ENCODE results near the gene TCTN2. TPM values are rescaled to one million over a fixed set of nuclear protein-coding genes. Genes with fewer than 3 reads are reported as not detected.

Gene TCTN2
- total RNA-seq, 1 donor from 2014 or later: 9.2 TPM

DNA sequence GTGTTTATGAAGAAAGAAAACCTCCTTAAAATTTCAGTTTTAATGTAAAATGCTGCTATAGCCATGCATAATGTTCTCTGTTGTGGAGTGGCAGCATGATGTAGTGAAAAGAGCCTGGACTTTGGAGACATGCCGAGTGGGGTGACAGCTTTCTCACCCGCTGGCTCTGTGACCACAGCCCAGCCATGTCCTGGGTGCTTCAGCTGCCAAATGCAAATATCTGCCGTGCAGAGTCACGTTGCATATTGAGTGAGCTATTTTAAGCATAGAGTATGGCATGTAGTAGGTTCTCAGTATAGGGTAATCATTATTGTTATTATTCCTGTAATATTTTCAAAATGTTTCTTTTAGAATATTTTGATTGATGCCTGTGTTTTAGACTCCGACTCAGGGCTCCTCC, 15.5 kb upstream of the TCTN2 start:
- Histone ChIP-seq H4K20me1 (ENCODE audit: insufficient read depth, low read length) (peaks cover 5% of the 10 kb centered on the region), H3K4me2 (ENCODE audit: low read length) (no peak overlapping the region), H3K36me3 (ENCODE audit: insufficient read depth, low read length) (peaks cover 21% of the 10 kb centered on the region), H3K4me1 (ENCODE audit: insufficient read depth, low read length) (peaks cover 11% of the 10 kb centered on the region), H2AFZ (ENCODE audit: low read depth, low read length) (no peak overlapping the region), H3K9me3 (ENCODE audit: insufficient read depth, low read depth, low read length) (no peaks in the 10 kb centered on the region), H3K4me3 (ENCODE audit: insufficient read depth, low read depth, low read length) (no peak overlapping the region), H3K27me3 (ENCODE audit: insufficient read depth, low read length) (no peaks in the 10 kb centered on the region), H3K27ac (ENCODE audit: low read depth, low read length) (no peak overlapping the region), H3K9ac (ENCODE audit: low read length) (no peak overlapping the region), H3K79me2 (ENCODE audit: insufficient read depth, low read length) (no peaks in the 10 kb centered on the region)
- no peak for FAIRE-seq
- no peaks in the 10 kb centered on the region for H3K9me3 Mint-ChIP-seq (ENCODE audit: unreplicated experiment)
- H3K4me3 Mint-ChIP-seq (ENCODE audit: unreplicated experiment): no peak overlapping the region
- no peaks in the 10 kb centered on the region for H3K27me3 Mint-ChIP-seq (ENCODE audit: low read depth, unreplicated experiment)
- no peak for DNase-seq (ENCODE audit: low read depth)
- H3K27ac Mint-ChIP-seq (ENCODE audit: unreplicated experiment): no peak overlapping the region
- TF ChIP-seq EZH2 (IDR thresholded peaks at IDR 0.05; ENCODE audit: insufficient read depth, low read length): no peak
- TF ChIP-seq, protein P1, sequence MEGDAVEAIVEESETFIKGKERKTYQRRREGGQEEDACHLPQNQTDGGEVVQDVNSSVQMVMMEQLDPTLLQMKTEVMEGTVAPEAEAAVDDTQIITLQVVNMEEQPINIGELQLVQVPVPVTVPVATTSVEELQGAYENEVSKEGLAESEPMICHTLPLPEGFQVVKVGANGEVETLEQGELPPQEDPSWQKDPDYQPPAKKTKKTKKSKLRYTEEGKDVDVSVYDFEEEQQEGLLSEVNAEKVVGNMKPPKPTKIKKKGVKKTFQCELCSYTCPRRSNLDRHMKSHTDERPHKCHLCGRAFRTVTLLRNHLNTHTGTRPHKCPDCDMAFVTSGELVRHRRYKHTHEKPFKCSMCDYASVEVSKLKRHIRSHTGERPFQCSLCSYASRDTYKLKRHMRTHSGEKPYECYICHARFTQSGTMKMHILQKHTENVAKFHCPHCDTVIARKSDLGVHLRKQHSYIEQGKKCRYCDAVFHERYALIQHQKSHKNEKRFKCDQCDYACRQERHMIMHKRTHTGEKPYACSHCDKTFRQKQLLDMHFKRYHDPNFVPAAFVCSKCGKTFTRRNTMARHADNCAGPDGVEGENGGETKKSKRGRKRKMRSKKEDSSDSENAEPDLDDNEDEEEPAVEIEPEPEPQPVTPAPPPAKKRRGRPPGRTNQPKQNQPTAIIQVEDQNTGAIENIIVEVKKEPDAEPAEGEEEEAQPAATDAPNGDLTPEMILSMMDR (IDR thresholded peaks at IDR 0.05; ENCODE audit: insufficient read depth, low read depth, low read length): no peak
- H3K4me1 Mint-ChIP-seq (ENCODE audit: low read depth, unreplicated experiment): peaks cover 13% of the 10 kb centered on the region
- peaks cover 15% of the 10 kb centered on the region for H3K36me3 Mint-ChIP-seq (ENCODE audit: low read depth, unreplicated experiment)

DNA sequence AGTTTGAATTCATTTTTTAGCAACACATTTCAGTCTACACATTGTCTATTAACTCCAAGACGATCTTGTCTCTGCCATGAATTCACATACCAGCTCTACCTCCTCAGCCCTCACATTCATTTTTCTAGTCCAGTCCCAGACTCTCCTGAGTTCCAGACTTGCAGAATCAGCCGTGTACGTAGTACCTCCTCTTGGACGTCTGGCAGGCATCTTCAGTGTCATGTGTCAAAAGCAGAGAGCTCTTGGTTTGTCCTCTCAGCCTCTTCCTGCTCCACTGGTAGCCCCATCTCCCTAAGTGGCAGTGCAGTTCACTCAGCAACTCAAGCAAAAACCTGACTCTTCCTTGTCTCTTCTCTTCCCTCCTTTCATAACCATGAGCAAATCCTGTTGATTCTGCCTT, 14.5 kb upstream of the TCTN2 start:
- Histone ChIP-seq H3K27me3 (ENCODE audit: insufficient read depth, low read length) (no peaks in the 10 kb centered on the region), H3K9ac (ENCODE audit: low read length) (no peak overlapping the region), H3K9me3 (ENCODE audit: insufficient read depth, low read depth, low read length) (no peaks in the 10 kb centered on the region), H4K20me1 (ENCODE audit: insufficient read depth, low read length) (peaks cover 5% of the 10 kb centered on the region), H3K36me3 (ENCODE audit: insufficient read depth, low read length) (peaks cover 21% of the 10 kb centered on the region), H2AFZ (ENCODE audit: low read depth, low read length) (no peak overlapping the region), H3K27ac (ENCODE audit: low read depth, low read length) (no peak overlapping the region), H3K4me1 (ENCODE audit: insufficient read depth, low read length) (peaks cover 16% of the 10 kb centered on the region), H3K4me3 (ENCODE audit: insufficient read depth, low read depth, low read length) (no peak overlapping the region), H3K79me2 (ENCODE audit: insufficient read depth, low read length) (no peaks in the 10 kb centered on the region), H3K4me2 (ENCODE audit: low read length) (no peak overlapping the region)
- Mint-ChIP-seq H3K9me3 (ENCODE audit: unreplicated experiment) (no peaks in the 10 kb centered on the region), H3K27ac (ENCODE audit: unreplicated experiment) (no peak overlapping the region), H3K4me1 (ENCODE audit: low read depth, unreplicated experiment) (peaks cover 16% of the 10 kb centered on the region), H3K27me3 (ENCODE audit: low read depth, unreplicated experiment) (no peaks in the 10 kb centered on the region), H3K4me3 (ENCODE audit: unreplicated experiment) (no peak overlapping the region), H3K36me3 (ENCODE audit: low read depth, unreplicated experiment) (peaks cover 15% of the 10 kb centered on the region)
- DNase-seq (ENCODE audit: low read depth) (no peak), FAIRE-seq (no peak)
- TF ChIP-seq, protein P1 (IDR thresholded peaks at IDR 0.05; ENCODE audit: insufficient read depth, low read depth, low read length): no peak
- no peak for TF ChIP-seq EZH2 (IDR thresholded peaks at IDR 0.05; ENCODE audit: insufficient read depth, low read length)

DNA sequence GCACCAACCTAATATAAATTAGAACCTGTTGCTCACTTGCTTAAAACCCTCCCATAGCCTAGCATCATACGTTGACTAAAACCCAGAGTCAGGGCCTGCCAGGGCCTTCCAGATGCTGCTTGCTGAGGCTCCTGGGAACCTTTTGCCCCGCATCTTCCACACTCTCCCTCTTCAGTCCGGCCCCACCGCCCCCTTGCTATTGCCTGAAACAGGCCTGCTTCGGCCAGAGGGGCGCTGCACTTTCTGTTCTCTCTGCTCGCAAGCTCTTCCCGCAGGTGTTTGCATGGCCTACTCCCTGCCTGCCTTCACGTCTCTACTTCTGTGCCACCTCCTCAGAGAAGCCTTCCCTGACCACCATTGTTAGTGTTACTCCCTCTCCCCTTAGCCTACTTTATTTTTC, 13.7 kb upstream of the TCTN2 start:
- Histone ChIP-seq H3K4me3 (ENCODE audit: insufficient read depth, low read depth, low read length) (no peak overlapping the region), H3K79me2 (ENCODE audit: insufficient read depth, low read length) (no peaks in the 10 kb centered on the region), H3K27me3 (ENCODE audit: insufficient read depth, low read length) (no peaks in the 10 kb centered on the region), H3K9ac (ENCODE audit: low read length) (no peak overlapping the region), H3K9me3 (ENCODE audit: insufficient read depth, low read depth, low read length) (no peaks in the 10 kb centered on the region), H3K36me3 (ENCODE audit: insufficient read depth, low read length) (peaks cover 19% of the 10 kb centered on the region), H3K4me1 (ENCODE audit: insufficient read depth, low read length) (peaks cover 16% of the 10 kb centered on the region), H2AFZ (ENCODE audit: low read depth, low read length) (no peak overlapping the region), H3K27ac (ENCODE audit: low read depth, low read length) (no peak overlapping the region), H4K20me1 (ENCODE audit: insufficient read depth, low read length) (peaks cover 5% of the 10 kb centered on the region), H3K4me2 (ENCODE audit: low read length) (no peak overlapping the region)
- no peak for FAIRE-seq
- TF ChIP-seq, protein P1 (IDR thresholded peaks at IDR 0.05; ENCODE audit: insufficient read depth, low read depth, low read length): no peak
- no peak for TF ChIP-seq EZH2 (IDR thresholded peaks at IDR 0.05; ENCODE audit: insufficient read depth, low read length)
- Mint-ChIP-seq H3K36me3 (ENCODE audit: low read depth, unreplicated experiment) (peaks cover 11% of the 10 kb centered on the region), H3K27ac (ENCODE audit: unreplicated experiment) (no peak overlapping the region), H3K4me1 (ENCODE audit: low read depth, unreplicated experiment) (peaks cover 16% of the 10 kb centered on the region), H3K9me3 (ENCODE audit: unreplicated experiment) (no peaks in the 10 kb centered on the region), H3K27me3 (ENCODE audit: low read depth, unreplicated experiment) (no peaks in the 10 kb centered on the region), H3K4me3 (ENCODE audit: unreplicated experiment) (no peak overlapping the region)
- no peak for DNase-seq (ENCODE audit: low read depth)

Data from astrocyte (in vitro differentiated cells and primary cell).